Measurements from ENCODE around the gene PODNL1.

DNA sequence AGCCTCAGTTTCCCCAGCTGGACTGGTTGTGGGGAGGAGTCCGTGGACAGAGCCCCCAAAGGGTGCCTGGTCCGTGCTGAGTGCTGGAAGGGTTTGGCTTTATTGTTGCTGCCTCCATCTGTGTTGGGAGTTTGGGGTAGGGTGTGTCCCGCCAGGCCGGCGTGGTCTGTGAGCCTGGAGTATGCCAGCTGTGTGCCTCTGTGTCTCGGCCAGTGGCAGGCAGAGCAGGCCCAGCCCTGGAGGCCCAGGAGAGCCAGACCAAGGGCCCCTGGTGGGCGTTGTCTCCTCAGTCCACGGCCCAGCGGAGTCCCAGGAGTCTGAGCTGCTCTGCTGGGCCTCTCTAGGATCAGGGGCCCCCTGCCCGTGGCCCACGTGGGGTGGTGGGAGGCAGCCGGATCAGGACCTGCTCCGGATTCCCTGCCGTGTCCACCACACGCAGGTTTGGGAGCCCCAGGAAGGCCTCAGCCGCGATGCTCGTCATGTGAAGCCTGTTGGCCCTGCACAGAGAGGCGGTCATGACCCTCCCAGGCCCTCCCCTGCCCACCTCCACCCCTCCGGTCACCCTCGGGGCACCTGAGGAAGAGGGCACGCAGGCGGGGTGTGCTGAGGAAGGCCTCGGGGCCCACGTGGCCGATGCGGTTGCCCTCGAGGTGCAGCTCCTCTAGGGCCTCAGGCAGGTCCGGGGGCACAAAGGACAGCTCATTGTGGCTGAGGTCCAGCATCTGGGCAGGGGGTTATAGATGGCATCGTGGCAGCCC is 6.6 kb downstream of the PODNL1 start:
- no peak for TF ChIP-seq POLR2A (IDR thresholded peaks at IDR 0.05; ENCODE audit: control extremely low read depth in 1 of 2, low read depth in 2 of 2, low read length in 2 of 2)
- TF ChIP-seq TBP (IDR thresholded peaks at IDR 0.05; ENCODE audit: low read depth, low read length) = no peak
- TF ChIP-seq, protein P1, sequence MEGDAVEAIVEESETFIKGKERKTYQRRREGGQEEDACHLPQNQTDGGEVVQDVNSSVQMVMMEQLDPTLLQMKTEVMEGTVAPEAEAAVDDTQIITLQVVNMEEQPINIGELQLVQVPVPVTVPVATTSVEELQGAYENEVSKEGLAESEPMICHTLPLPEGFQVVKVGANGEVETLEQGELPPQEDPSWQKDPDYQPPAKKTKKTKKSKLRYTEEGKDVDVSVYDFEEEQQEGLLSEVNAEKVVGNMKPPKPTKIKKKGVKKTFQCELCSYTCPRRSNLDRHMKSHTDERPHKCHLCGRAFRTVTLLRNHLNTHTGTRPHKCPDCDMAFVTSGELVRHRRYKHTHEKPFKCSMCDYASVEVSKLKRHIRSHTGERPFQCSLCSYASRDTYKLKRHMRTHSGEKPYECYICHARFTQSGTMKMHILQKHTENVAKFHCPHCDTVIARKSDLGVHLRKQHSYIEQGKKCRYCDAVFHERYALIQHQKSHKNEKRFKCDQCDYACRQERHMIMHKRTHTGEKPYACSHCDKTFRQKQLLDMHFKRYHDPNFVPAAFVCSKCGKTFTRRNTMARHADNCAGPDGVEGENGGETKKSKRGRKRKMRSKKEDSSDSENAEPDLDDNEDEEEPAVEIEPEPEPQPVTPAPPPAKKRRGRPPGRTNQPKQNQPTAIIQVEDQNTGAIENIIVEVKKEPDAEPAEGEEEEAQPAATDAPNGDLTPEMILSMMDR (IDR thresholded peaks at IDR 0.05; ENCODE audit: control extremely low read depth in 1 of 3, insufficient read depth in 1 of 3, low read depth in 1 of 3, low read length in 3 of 3) = no peak

Measured in H1 (cell line).